NCI-H2081 treated with DMSO at 0.1 percent for 48 hours (cell line): ENCODE data around the gene TOR1AIP1.
"Not testable (repeated sequence)": the region's sequence is repeated elsewhere in the genome, so short reads cannot be mapped to it uniquely, and the experiment has no call there.

ENCODE experiments used
- DNase-seq: peaks from one replicate; lab custom pipeline; 2025; lab: John Stamatoyannopoulos, UW

The TOR1AIP1 gene, protein sequence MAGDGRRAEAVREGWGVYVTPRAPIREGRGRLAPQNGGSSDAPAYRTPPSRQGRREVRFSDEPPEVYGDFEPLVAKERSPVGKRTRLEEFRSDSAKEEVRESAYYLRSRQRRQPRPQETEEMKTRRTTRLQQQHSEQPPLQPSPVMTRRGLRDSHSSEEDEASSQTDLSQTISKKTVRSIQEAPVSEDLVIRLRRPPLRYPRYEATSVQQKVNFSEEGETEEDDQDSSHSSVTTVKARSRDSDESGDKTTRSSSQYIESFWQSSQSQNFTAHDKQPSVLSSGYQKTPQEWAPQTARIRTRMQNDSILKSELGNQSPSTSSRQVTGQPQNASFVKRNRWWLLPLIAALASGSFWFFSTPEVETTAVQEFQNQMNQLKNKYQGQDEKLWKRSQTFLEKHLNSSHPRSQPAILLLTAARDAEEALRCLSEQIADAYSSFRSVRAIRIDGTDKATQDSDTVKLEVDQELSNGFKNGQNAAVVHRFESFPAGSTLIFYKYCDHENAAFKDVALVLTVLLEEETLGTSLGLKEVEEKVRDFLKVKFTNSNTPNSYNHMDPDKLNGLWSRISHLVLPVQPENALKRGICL

DNA sequence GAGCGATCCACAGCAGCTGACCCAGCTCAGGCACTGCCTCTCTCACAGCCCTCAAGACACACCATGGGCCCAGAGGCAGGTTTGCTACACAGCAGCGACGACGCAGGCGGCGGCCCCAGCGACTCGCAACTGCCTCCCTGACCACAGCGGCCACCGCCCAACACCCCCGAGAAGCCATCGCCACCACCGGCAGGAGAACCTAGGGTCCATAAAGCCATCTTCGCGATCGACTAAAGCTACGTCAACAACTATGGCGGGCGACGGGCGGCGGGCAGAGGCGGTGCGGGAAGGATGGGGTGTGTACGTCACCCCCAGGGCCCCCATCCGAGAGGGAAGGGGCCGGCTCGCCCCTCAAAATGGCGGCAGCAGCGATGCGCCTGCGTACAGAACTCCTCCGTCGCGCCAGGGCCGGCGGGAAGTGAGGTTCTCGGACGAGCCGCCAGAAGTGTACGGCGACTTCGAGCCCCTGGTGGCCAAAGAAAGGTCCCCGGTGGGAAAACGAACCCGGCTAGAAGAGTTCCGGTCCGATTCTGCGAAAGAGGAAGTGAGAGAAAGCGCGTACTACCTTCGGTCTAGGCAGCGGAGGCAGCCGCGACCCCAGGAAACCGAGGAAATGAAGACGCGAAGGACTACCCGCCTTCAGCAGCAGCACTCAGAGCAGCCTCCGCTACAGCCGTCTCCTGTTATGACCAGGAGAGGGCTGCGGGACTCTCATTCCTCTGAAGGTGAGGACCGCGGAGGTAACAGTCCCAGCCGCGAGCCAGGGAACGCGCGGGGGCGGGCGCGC lies at the start of gene TOR1AIP1:
Gene TOR1AIP1 (plus strand): TSS at position 33 of the 787 bp plus-strand sequence. CDS start 218 bp downstream, at position 251.
- peak; percentile 96 for DNase-seq

DNA sequence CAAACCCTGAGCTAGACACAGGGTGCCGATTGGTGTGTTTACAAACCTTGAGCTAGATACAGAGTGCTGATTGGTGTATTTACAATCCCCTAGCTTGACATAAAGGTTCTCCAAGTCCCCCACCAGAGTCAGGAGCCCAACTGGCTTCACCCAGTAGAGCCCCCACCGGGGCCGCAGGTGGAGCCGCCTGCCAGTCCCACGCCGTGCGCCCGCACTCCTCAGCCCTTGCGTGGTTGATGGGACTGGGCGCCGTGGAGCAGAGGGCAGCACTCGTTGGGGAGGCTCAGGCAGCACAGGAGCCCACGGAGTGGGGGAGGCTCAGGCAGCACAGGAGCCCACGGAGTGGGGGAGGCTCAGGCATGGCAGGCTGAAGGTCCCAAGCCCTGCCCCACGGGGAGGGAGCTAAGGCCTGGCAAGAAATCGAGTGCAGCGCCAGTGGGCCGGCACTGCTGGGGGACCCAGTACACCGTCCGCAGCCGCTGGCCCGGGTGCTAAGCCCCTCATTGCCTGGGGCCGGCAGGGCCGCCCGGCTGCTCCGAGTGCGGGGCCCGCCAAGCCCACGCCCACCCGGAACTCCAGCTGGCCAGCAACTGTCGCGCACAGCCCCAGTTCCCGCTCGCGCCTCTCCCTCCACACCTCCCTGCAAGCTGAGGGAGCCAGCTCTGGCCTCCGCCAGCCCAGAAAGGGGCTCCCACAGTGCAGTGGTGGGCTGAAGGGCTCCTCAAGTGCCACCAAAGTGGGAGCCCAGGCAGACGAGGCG lies 45.2 kb upstream of the TOR1AIP1 start:
- DNase-seq: not testable (repeated sequence)

DNA sequence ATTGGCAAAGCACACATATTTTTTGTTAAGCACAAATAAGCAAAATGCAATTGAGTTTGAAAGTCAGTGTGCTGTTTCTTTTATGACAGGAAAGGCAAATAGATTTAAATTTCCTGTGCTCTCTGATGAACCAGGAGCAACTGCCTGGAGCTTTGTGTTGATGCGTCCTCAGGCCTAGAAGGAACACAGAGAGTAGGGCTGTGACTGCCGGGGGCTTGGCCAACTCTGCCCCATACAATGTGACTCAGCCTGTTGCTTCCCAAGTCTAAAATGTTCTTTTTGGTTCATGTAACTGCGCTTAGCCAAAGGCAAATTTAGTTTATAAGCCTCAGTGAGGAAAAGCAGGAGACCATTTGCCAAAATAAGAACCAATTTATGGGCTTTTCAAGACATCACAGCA lies 42.0 kb upstream of the TOR1AIP1 start:
- DNase-seq: no peak

DNA sequence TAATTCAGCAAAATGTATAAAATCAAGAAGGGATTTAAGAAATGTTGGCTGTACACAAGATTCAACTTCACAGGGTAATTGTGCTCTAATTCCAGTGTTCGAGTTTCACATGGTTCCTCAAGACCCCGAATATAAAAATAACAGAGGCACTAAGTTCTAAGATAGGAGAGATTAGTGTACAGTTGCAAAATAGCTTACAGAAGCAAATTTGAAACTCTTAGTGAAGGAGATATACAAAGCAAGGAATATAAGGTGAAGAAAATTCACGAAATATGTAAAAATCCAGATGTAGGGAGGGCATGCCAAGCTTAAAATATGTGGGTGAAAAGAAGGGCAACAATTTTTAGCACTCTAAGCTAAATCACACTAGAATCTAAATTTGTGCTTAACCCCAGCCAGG lies 33.9 kb upstream of the TOR1AIP1 start:
- no peak for DNase-seq

DNA sequence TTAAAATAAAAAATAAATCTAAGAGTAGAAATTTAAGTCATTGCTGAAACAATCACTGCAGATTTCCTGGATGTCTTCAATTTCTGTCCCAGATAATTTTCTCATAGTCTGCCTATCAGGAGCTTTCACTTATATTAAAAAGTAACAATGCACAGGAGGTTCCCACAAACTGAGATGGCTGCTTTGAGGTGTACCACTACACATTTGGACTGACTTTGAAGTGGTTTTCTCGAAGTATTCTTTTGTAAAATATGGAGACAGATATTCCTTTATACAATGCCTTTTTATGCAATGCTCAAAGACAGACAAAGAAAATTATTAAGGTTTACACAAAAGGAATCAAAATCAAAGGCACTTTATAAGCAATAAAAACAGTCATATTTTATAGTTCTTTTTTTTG lies 29.0 kb upstream of the TOR1AIP1 start:
- DNase-seq: no peak

DNA sequence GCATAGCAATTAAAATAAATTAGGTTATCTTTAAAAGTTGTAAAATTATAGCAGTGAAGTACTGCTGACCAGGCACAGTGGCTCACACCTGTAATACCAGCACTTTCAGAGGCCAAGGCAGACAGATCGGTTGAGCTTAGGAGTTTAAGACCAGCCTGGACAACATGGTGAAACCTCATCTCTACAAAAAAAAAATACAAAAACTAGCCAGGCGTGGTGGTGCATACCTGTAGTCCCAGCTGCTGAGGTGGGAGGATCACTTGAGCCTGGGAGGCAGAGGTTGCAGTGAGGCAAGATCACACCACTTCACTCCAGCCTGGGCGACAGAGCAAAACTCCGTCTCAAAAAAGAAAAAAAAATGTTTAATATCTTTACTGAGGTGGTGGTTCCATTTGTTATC lies 26.3 kb upstream of the TOR1AIP1 start:
- not testable (repeated sequence) for DNase-seq

DNA sequence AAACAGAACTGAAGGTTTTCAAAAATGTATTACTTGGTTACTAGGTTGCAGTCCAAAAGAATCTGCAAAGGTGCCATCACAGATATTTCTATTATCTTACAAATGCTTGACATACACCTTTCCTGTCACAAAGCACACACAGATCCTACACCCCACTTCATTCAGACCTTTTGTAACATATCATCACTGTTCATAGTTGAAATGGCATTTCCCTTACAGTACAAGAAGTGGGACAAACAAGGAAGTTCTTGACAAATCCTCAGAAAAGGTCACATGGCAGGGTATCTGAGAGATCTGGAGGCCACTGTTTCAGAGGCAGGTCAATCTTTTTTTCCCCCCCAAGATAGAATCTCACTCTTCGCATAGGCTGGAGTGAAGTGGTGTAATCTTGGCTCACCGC lies 25.8 kb upstream of the TOR1AIP1 start:
- no peak for DNase-seq

DNA sequence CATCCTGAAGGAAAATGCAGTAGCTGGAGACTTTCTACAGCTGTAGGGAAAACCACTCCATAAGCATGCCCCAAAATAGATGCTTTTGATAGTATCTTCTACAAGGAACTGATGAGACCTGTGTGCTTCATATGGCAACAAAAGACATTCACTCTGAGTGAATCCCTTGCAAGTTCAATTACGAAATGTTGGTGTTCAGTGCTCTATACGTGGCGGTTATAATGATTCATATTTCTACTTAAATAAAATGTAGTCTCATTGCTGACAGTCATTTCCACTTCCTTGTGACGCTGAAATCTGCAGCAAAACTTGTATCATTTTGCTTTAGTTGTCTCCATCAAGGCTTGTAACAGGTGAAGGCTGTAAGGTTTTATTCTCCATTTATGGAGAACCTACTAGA lies 25.1 kb upstream of the TOR1AIP1 start:
- DNase-seq: no peak

DNA sequence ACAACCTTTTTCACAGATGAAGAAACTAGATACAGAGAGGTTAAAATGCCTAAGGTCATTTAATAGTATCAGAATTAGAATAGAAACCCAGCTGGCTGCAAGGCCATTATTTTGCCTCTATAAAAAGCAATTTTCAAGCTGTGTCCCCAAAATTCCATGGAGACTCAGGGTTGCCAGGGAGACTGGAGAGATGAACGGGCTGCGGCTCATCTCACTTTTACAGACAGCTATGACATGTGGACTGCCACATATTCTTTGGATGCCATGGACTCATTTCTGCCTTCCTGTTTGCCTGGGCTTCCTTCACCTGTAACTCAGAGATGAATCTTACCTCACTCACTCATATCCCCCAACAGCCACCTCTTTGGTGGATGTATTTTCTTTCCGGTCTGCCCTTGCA lies 21.4 kb upstream of the TOR1AIP1 start:
- no peak for DNase-seq

DNA sequence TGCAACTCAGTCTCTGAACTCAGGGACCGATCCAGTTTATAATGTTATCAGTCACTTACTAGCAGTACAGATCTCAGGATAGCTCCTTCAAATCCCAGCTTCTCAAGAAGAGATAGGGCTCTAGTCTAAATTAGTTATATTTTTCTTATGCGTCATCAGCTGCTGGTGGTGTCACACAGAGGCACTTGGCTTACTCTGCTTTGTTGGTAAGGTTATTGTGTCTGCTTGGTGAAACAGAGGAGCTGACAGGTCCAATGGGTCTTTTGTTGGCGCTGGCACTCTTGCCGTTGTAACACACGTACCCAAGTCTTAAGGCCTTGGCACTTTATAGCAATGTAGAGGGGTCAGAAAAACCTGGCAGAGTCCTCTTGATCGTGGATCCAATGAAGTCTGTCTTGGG lies 16.7 kb upstream of the TOR1AIP1 start:
- DNase-seq: no peak

DNA sequence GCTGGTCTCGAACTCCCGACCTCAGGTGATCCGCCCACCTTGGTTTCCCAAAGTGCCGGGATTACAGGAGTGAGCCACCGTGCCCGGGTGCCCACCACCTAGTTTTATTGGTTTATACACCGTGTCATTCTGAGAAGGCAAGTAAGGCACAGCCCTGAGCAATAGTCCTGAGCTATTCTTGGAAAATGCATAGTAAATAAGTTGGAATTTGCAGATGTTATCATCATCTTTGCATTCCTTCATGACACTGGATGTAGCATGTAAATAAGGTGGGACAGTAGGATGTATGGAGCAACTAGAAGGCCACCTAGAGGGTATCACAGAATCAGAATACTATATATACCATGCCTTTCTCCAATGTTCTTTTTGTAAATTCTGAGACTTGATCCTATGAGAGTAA lies 15.5 kb upstream of the TOR1AIP1 start:
- DNase-seq: no peak

DNA sequence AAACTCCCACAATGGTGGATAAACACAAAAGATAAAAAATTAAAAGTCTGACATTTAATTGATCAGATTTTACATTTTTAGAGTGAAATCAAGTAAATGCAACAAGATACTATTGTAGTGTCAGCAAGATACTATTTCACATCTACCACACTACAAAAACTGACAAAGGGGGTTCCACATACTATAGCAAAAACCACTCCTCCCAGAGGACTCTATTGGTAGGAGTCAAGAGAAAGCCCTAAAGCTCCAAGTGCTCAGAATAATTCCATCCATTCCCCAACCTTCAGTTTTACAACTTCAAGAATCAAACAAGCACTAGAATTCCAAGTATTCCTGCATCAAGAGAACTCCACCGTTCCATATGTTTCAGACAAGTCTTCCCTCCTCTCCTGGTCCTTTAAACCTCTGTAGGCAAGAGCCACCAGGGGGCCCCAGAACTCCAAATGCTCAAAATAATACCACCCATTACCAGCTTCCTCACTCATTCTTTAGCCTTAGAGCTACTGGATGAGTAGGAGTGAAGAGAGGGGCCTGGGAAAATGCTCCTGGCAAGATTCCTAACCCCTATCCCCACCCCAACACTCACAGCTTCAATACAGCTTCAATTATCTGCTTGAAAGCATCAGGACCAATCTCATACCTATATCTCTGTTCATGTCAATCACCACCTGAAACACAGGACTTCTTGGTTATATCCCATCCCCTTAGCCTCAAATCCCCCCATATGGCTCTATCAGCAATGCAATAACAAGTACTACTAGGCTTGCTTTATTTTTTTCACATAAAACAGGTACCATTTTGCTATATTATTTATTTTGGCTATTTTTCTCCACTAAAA lies 14.4 kb upstream of the TOR1AIP1 start:
- no peak for DNase-seq

DNA sequence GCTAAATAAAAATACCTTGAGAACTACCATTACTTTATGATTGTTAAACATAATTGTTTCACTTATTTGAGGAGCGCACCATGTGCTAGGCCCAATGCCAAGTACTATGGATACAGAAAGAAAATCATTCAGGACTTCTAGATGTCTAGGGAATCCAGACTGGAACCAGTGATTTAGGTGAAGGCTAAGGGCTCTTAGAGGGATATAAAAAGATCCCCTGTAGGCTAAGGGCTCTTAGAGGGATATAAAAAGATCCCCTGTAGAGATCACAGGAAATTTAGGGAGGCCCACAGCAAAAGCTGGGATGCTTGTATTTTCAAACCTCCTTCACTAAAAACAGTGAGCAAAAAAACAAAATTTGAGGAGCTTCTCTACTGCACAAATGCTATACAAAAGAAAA lies 11.2 kb upstream of the TOR1AIP1 start:
- no peak for DNase-seq

DNA sequence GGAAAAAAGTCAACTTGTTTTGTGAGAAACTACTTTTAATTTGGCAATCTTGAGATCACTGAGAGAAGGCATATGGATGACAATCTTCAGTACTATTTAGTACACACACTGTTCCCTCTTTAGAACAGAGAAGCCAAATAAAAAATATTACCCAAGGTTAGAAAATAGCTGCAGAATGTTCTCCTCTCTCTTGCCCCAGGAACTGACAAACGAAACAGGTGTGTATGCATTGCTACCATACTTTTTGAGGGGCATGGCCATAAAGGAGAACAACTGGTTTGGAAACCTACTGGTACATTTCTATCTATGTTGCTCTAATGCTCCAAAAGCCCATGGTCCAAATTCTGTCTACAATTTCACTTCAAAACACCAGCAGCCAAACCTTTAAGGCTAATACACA lies 10.1 kb upstream of the TOR1AIP1 start:
- DNase-seq: no peak

DNA sequence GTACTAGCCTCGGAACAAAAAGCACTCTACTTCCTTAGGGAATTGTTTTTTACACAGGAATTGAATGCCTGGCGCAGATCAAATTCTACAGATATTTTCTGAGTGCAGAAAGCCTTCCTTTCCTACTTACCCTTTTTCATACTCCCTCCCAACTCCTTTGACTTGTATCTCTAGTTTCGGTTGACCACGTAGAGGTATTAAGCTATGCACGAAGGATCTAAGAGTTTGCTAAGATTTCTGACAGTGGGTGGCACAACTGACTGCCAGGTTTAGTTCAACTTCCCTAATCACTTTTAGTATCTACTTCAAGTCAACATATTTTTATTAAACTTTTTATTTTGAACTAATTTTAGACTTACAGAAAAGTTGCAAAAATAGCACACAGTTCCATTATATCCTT lies 9.5 kb upstream of the TOR1AIP1 start:
- DNase-seq: no peak

DNA sequence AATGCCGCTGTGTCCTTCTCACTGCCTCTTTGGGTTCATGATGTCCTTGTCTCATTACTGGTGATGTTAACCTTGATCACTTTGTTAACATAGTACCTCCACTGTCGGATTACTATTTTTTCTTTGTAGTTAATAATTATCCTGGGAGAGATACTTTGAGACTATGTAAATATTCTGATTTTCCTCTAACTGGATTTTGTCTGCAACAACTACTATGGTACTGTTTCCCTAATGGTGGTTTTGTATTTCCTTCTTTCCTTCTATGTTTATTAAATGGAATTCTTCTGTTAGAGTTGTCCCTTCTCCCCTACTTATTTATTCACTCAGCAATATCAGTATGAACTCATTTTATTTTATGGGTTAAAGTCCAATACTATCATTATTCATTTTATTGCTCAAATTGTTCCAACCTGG lies 8.6 kb upstream of the TOR1AIP1 start:
- no peak for DNase-seq

DNA sequence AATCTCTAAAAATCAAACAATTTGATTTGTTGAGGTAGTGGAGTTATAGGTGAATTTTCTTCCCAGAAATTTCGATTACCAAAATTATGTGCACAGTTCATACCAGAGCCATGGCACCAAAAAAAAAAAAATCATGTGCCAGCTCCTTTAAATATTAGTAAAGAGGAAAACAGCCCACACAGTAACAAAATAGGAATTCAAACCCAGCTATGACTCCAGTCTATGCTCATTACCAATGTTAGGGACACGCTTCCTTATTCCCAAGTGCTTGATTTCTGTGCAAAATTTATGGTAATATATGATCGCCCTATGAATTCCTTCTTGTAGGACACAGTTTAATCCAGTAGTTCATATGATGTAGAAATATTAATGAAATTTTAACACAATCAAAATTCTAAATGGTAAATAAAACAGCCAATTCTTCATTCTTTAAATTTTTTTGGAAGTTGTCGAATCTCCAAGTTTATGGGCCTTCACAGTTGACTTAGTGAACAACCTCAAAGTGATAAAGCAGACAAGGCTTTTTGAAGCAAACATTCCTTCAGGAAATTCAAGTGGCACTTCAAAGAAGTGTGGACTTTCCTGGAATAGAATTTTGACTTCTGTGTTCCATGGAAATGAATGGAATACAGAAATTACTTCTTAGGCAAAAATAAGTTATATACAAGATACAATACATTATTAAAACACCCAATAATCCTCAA lies 6.3 kb upstream of the TOR1AIP1 start:
- no peak for DNase-seq

DNA sequence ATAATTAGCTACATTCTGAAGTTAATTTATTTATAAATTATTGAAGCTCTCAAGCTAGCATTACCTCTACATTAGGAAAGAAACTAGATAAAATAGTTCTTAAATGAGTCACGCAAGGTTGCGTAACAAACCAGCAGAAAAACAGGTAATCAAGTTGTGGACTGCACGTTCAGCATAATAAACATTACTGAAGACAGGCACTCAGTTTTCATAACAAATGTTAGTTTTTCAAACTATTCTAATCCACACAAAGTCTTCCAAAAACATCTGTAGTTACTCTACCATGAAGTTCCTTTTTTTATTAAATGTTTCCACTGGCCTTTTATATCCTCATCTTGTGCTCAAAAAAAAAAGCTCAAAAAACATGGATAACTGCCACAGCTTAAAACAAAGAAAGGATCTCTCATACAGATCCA lies 5.8 kb upstream of the TOR1AIP1 start:
- DNase-seq: no peak

DNA sequence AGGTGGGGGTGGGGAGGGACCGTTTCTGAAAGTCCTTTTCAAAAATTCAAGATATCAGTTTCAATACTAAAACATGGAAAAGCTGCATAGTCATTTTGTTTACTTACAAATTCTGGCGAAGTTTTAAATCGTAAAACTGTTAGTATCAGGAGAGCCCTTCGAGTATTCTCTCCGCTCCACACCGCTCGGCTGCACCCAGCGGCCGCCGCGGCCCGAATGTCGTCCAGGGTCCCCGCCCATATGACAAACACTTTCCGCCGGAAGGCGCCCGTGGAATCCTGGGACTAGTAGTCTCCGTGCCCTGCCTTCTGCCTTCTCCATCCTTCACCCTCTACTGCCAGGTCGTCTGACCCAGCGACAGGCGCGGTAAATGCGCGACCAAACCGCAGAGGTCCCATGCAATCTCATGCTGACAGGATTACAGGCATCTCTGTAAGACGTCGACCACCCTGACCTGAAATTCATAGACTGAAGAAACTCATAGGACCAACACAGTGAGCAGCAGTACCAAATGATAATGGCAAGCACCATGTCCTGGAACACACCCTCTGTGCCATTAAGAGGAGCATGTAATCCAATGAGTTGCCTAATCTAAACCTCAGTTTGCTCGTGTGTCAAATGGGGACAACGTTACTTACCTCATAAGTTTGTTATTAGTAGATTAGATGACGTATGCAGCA lies 4.4 kb upstream of the TOR1AIP1 start, which contains the start of gene TOR1AIP2:
Gene TOR1AIP2 (minus strand): TSS at position 218 of the 680 bp plus-strand sequence. CDS start 25,138 bp downstream, outside the sequence.
- DNase-seq: peak; percentile 58

DNA sequence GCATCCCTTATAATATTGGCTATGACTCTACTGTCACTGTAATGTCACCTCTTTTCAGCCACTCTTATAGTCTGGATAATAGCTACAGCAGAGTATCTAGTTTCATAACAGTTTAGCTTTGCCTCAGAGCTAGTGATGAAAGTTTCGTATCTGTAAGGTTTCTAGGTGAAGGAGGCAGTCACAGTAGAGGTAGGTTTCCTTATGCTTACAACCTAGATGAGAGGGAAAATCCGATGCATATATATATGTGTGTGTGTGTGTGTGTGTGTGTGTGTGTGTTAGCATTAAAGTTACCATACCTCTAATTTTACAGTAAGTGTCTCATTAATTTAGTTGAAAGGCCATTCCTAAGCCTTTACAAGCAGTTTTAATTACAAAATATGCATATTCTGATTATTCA lies 2.3 kb upstream of the TOR1AIP1 start:
- no peak for DNase-seq
